ENCODE data around the gene TMEM121.
"Not testable (repeated sequence)": the region's sequence is repeated elsewhere in the genome, so short reads cannot be mapped to it uniquely, and the experiment has no call there.

DNA sequence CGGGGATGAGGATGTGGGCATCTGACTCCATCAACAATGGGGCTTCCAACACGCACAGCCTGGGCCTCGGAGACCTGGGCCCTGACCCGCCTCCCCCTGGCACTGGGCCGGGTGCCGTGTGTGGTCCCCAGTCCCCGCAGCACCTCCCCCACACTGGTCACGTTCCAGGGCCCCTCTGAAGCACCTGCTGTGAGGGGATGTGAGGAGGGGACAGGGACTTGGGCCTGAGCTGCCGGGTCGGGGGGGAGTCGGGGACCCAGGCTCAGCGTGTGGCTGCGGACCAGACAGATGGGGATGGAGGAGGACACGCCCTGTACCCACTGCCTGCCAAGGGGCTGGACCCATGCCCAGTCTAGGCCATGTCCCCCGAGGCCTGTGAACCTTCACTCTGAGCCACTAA lies 45.7 kb downstream of the TMEM121 start:
- TF ChIP-seq, protein P1, sequence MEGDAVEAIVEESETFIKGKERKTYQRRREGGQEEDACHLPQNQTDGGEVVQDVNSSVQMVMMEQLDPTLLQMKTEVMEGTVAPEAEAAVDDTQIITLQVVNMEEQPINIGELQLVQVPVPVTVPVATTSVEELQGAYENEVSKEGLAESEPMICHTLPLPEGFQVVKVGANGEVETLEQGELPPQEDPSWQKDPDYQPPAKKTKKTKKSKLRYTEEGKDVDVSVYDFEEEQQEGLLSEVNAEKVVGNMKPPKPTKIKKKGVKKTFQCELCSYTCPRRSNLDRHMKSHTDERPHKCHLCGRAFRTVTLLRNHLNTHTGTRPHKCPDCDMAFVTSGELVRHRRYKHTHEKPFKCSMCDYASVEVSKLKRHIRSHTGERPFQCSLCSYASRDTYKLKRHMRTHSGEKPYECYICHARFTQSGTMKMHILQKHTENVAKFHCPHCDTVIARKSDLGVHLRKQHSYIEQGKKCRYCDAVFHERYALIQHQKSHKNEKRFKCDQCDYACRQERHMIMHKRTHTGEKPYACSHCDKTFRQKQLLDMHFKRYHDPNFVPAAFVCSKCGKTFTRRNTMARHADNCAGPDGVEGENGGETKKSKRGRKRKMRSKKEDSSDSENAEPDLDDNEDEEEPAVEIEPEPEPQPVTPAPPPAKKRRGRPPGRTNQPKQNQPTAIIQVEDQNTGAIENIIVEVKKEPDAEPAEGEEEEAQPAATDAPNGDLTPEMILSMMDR (IDR thresholded peaks at IDR 0.05) = not testable (repeated sequence)
- TF ChIP-seq POLR2A (IDR thresholded peaks at IDR 0.05) = not testable (repeated sequence)
